GM12865 (cell line): ENCODE data around the gene KLF7.
A peak's percentile ranks its signal among the peaks of the same experiment; 100 is the strongest.

ENCODE experiments used
- DNase-seq: peaks from one replicate; pipeline ENCODE4 v3.0.0; 2010; ENCODE audit warnings: low read depth
- H3K4me3 ChIP-seq: 2 replicates; pipeline ENCODE4 v1.5.1; 2011; ENCODE audit warnings: mild to moderate bottlenecking, low read depth, low read length, control low read depth
- CTCF ChIP-seq: IDR thresholded peaks from 2 replicates; pipeline ENCODE4 v1.5.1; 2011; ENCODE audit warnings: low read length, control low read depth, low read depth, inconsistent platforms; ENCODE audit not compliant: insufficient read depth; ENCODE audit errors: missing control alignments

Gene KLF7

GRCh38 chr2:207162316-207162715 is 3.4 kb downstream of the KLF7 start:
- H3K4me3 ChIP-seq: no peak overlapping the region
- DNase-seq: no peak
- no peak for TF ChIP-seq CTCF

GRCh38 chr2:207161247-207162123 is 4.3 kb downstream of the KLF7 start:
- no peak for DNase-seq
- no peak for TF ChIP-seq CTCF
- no peak overlapping the region for H3K4me3 ChIP-seq

- no peak for TF ChIP-seq CTCF
- DNase-seq: no peak
- H3K4me3 ChIP-seq: no peak overlapping the region
Observed at GRCh38 chr2:207160115-207160514, 5.6 kb downstream of the KLF7 start.

GRCh38 chr2:207159002-207159401 is 6.7 kb downstream of the KLF7 start:
- no peak for TF ChIP-seq CTCF
- H3K4me3 ChIP-seq: no peak overlapping the region
- peak; percentile 45 for DNase-seq

- no peak for TF ChIP-seq CTCF
- no peak overlapping the region for H3K4me3 ChIP-seq
- no peak for DNase-seq
Observed at GRCh38 chr2:207157731-207158130, 8.0 kb downstream of the KLF7 start.

GRCh38 chr2:207157162-207157481 is 8.6 kb downstream of the KLF7 start:
- TF ChIP-seq CTCF: no peak
- no peak for DNase-seq
- H3K4me3 ChIP-seq: no peak overlapping the region
